HG03159 (cell line): ENCODE data around the gene CDON.

ENCODE experiments used
- ATAC-seq: cut with Tn5 transposase; IDR thresholded peaks from one replicate; pipeline ENCODE4 v1.9.1; 2021; ENCODE audit warnings: mild to moderate bottlenecking, moderate library complexity; ENCODE audit not compliant: unreplicated experiment

CDON gene

DNA sequence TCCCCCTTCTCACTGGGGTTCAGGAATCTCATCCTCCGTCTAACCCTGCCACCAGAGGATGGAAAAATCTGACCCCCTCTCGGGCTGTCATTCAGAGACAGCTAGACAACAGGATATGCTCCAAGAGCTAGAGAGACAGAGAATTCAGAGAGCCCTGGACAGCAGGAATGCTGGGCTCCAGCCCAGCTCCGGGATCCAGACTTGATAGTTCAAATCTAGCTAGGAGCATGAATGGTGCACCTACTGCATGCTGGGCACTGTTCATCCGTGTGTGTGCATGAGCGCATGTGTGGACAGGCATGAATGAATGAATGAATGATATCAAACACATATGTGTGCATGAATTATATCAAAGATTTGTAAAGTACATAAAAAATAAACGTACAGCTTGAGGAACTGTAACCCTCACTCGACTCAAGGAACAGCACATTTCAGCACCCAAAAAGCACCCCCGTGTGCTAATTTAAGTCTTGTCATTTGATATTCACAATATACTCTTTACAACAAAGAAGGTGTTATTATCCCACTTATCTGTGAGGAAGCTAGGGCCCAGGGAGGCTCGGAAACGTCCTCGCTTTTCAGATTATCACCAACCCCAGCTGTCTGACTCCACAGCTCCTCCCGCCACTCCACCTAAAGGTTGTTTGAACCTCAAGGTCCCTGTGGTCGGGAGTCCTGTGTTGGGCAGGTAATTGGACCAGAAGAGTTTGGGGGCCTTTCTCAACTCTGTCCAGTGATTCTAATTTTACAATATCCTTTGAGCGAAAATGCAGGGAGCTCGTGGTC lies 117.5 kb downstream of the CDON start:
- ATAC-seq: no peak

DNA sequence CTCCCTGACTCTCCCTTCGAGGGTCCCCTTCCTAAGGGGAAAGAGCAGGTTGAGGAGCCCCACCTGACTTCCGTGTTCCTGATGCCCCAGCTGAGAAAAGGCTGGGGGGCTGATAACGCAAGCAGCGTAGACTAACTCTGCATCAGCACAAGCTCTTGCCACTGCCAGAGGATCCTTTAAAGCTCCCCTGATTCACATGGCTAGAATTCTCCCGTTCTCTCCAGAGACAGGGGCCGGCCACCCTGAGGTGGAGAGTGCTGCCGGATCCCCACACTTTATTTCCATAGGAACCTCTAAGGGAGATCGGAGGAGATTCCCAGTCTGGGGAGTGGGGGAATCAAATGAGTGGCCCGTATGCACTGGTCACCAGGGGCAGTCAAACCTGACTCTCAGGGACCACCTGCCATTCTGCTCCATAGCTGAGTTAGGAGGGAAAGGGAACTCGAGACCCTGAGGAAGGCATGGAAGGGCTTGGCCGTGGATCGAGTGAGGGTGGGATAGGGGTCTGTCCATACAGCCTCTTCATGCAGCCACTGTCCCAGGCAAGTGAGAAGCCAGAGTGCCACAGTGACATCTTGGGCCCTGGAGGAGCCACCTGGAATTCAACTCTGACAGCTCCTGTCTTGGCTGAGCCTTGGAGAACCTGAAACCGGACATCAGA lies 118.2 kb downstream of the CDON start:
- no peak for ATAC-seq

DNA sequence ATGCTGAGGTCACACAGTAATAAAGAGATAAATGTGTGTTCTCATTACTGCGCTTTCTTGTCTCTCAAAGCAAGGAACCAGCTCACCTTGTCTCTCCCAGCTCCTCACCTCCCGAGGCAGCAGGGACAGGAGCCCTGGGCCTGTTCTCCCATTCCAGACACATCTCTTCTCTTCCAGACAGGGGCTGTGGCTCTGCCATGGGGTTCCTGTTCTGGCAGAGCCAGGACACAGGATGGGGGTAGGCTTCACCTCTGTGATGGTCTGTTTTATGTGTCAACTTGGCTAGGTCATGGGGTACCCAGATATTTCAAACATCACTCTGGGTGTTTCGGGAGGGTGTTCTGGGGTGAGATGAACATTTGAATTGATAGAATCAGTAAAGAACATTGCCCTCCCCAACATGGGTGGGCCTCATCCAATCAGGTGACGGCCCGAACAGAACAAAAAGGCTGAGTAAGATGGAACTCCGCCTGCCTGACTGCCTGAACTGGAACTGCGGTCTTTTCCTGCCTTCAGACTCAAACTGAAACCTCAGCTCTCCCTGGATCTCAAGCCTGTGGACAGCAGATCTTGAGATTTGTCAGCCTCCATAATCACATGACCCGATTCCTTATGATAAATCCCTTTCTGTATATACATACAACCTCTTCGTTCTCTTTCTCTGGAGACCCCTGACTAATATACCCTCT lies 118.9 kb downstream of the CDON start:
- ATAC-seq: no peak

DNA sequence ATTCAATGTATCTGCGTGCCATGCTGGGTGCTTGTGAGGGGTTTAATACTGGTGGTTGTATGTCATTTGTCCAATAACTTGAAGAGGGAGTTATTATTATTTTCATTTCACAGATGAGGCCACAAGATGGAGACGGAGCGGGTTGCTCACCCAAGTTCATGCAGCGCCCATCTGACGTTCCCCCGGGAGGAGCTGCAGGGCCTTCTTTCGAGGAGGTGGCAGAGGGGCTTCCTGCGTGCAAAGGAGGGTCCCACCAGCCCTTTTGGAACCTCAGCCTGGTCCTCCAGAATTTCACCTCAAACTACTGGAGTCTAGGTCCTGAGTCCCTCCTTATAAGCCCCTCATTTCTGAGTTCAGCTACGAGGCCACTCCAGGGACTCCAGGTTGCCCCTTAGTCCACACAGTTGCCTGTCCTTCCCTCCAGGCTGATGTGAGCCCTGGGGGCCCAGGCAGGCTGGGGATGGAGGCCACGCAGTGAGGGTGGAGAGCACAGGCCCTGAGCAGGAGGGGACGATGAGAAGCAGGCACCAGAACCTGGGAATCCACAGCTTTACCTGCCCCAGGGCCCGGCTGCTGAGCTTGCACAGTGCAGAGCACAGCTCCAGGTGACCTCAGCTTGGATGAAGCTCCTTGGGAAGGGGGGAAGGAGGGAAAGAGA lies 119.8 kb downstream of the CDON start:
- ATAC-seq: no peak

DNA sequence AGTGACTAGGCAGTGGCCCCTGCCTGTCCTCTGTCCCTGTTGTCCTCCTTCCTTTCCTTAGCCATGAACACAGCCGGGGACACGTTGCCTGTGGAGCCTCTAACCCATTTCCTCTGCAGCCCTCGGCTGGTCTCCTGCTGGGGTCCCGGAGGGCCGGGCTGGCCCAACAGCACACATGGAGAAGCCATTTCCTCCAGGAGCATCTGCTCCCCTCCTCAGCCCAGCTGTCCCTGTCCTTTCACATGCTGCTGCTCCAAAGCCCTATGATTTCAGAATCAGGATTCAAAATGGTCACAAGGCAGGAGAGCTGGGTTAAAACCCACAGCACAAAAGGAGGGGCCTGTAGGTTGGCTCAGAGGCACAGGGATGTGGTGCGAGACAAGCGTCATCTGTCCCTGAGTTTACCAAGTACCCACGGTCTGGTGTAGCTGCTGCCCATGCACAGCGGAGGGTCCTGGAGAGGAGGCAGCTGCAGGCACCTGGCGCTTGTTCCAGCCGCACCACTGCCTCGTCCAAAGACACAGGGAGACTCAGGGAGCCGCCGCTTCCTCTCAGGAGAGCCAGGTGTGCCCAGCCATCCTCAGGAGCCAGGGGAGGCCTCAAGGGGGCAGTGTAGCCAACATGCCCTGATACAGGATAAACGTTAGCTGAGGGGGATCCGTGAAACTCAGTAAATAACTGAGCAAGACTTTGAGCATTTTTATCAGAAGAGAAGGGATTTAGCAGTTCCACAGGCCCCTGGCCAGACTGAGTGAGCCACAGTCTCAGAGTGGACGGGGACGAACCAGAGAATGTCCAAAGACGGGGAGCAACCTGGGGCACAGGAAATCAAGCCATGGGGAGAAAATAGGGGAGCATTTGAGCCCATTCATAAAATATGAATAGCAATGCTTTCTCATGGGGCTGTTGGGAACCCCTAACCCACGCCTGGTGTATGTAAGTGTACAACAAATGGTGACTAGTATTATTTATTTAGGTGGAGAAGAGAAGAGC lies 120.8 kb downstream of the CDON start:
- no peak for ATAC-seq

DNA sequence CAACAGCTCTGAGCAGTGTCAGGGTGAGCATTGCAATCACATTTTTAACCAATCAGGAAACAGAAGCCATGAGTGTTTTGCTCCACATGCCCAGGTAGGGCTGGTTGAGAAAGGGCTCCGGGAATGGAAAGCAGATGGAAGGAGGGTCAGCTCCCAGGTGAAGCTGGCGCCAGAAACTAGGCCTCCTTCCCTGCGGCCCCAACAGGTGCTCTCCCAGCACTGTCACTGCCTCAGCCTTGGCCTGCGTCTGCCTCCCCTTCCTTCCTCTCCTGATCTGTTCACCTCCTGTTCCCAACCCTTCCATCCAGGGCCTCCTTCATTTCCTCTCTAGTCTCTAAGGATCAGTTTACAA lies 121.4 kb downstream of the CDON start:
- no peak for ATAC-seq

DNA sequence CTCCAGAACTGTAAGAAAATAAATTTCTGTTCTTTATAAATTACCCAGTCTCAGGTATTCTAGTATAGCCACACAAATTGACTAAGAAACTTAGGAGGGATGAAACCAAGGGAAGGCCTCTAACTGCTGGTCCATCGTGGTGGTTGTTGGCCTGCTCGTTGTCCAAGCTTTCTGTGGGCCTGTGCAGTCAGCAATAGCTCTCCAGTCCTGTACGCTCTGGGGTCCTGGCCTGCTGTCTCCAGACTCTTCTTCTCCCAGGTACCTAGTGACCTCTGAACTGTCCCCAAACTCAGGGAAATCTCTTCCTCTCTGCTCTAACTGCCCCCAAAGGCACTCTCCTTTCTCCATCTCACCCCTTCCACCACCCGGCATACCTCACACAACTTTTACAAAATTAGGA lies 122.5 kb downstream of the CDON start:
- no peak for ATAC-seq

DNA sequence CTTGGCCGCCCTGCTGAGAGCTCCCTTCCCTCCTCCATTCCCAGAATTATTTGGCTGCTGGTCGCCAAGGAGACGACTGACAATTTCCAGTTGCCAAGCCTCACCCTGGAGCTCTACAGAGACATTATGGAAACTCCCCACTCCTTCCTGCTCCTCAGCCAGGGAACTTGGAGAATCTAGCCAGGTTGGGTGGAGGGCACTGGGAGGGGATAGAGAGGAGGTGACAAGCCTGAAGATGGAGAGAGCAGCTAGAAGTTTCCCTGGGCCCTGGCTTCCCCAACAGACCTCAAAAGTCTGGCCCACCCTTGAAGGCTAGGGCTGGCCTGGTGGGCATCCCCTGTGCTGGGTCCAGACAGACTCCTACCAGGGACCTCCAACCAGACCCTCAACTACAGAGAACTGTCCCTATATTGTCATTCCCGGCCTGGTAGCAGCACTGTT lies 123.6 kb downstream of the CDON start:
- ATAC-seq: no peak

DNA sequence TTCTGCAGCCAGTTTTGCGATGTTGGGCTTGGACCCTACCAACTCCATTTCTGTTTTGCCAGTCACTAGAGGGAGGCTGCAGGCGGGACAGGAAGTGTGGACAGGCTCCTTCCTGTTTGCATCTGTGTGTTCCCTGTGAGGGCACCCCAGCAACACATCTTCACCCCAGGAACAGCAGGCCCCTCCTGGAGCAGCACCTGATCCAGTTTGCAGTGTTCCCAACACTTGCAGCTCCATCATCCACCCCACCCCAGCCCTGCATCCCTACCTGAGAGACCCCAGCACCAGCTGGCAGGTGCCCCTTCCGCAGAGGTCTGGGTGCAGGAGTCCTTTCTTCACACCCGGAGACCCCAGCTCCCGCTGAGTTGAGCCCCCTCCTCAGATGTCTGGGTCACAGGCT lies 124.2 kb downstream of the CDON start:
- no peak for ATAC-seq

DNA sequence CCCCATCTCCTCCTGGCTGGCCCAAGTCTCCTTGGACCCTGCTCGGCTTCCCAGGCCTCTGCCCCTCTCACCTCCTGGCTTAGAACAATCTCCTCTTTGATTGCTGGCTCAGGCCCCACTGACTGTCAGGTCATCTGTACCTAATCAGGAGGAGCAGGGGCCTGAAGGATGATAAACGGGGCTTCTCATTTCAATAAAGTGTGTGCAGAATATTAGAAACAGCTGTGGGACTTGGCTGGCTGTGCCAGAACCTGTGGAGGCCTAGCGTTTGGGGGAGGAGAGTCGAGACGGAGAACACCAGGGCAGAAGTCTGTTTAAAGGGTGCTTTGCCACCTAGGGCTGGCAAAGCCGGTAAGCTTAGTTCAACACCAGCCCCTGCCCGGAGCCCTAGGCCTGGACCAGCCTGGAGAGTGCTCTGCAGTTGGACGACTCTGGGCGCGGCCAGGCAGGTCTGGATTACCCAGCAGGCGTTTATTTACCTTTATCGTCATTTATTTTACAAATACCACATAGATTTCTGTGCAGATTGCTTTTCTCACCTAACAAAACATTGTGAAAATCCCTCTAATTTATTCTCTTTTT lies 127.0 kb downstream of the CDON start:
- no peak for ATAC-seq

DNA sequence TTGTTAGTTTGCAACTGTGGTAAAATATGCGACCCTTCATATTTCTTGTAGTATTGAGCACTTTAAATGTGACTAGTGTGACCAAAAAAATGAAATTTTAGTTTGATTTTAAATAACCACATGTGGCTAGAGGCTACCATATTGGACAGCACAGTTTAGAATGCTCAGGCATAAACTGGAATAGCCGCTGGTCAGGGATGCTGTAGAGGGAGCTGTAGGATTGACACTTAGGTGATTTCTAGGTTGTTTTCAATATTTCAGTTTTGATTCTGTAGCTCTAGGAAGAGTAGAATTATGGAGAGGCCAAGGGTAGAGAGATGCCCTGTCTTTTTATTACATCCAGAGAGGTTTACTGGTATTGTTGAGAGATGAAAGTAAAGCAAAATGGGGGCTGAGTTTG lies 127.6 kb downstream of the CDON start:
- no peak for ATAC-seq

DNA sequence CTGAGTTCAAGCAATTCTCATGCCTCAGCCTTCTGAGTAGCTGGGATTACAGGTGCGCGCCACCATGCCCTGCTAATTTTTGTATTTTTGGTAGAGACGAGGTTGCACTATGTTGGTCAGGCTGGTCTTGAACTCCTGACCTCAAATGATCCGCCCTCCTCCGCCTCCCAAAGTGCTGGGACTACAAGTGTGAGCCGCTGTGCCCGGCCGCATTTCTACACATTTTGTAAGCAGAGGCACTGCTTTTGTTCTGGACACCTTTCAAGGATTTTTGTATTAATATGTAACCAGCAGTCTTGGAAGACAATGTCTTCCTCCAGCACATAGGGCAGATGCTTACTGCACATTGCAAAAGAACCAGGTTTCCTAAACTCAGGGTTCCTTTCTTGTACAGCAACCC lies 128.2 kb downstream of the CDON start:
- no peak for ATAC-seq

DNA sequence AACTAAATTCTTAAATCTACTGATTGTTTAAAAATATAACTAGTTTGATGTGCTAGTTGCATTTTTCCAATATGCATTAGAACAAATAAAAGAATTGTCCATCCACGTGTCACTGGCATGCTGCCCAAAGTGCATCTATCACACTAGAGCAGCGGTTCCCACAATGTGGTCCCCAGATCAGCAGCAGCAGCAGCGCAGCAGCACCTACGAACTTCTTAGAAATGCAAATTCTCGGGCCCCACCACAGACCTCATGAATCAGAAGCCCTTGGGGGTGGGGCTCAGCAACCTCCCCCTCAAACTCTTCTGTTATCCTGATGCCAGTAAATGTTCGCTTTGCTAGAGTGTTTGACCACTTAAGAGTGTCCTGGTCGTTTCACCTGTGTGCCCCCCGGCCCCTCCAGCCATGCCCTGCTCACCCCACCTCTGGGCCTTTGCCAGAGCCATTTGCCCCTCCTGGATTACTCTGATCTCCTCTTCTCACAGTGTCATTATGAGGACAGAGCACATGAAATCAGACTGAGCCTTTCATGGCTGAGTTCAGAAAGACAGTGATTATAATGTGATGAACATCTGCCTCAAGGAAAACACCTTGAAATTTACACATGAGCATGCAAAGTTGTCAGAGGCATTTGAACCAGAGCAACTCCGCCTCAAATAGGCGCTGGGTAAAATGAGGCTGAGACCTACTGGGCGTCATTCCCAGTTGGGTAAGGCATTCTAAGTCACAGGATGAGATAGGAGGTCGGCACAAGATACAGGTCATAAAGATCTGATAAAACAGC lies 129.4 kb downstream of the CDON start:
- no peak for ATAC-seq

DNA sequence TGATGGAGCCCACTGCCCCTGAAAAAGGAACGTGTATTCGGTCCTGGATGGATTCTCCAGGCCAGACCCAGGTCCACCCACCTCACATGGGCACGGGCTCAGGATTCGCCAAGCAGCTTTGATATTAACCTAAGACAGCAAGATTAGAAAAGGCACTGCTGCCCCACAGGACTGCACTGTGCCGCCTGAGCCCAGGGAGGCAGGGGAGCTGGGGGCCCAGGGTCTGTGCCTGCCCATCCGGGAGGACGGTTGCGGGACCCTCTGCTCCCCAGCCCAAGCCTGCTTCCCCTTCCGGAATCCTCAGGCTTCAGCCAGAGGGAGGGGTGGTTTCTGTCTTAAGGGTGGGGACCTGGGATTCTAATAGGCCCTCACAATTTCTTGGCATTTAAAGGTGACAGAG lies 130.4 kb downstream of the CDON start:
- ATAC-seq: no peak

DNA sequence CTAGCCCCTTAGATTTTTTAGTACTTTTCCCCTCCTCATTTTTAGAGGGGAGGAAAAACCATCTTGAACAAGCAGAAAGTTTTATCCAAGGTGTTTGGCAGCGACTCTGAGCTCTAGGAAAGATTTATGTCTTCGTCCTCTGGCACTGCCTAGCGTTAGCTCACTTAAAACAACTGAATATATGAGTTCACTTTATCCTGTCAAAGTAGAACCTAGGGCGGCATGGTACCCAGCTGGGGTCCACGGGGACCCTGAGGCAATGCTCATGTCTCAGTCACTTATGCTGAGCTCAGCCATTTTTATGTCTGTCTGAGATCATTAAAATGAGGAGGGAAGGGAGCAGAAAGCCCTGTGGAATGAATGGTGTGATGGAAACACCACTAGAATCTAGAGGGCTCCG lies 131.0 kb downstream of the CDON start:
- no peak for ATAC-seq

DNA sequence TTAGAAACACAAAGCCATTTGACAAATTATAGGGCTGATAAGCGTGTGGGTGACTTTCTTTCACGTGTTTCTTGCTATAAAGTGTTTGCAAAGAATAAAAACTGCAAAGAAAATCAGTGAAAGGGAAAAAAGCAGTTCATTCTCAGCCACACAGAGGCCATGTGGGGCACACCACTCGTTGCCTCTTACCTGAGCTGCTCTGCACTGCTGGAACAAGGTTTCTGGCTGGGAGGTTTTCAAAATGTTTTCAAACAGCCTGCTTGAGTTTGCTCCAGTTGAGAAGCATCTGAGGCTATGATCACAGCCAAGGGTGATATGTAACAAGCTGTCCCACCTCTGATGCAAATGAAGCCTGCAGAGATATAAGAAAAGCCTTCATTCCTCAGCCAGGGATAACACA lies 131.6 kb downstream of the CDON start:
- ATAC-seq: no peak

DNA sequence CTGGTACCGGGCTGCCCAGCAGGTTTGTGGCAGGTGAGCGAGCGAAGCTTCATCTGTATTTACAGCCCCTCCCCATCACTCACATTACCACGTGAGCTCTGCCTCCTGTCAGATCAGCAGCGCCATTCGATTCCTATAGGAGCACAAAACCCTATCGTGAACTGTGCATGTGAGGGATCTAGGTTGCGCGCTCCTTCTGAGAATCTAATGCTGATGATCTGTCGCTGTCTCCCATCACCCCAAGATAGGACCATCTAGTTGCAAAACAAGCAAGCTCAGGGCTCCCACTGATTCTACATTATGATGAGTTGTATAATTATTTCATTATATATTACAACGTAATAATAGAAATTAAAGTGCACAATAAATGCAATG lies 132.6 kb downstream of the CDON start:
- no peak for ATAC-seq

DNA sequence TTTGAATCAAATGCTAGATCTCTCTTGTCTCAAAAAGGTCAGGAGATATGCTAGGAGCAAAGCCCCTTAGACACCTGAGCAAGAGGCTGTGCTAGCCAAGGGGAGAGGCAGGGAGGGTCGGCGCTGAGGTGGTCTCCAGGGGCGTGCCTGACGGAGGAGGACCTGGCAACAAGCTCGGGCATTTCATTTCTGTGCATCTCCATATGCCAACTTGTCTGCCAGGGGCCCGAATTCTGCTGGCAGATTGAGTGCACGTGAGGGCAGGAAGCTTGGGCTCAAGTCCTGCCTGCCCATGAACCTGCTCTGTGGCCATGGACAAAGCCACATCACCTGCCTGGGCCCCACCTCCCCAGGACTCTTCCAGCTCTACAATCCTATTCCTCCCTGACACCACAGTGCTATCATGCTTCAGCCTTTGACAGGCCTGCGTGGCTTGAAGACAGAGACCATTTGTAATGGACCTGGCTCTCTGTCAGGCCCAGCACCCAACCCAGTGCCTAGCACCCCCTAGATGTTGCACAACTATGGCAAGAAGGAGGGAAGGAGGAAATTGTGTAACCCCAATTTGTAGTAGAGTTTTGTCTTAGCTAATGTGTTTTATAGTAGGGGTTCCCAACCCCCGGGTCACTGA lies 133.1 kb downstream of the CDON start:
- ATAC-seq: no peak

DNA sequence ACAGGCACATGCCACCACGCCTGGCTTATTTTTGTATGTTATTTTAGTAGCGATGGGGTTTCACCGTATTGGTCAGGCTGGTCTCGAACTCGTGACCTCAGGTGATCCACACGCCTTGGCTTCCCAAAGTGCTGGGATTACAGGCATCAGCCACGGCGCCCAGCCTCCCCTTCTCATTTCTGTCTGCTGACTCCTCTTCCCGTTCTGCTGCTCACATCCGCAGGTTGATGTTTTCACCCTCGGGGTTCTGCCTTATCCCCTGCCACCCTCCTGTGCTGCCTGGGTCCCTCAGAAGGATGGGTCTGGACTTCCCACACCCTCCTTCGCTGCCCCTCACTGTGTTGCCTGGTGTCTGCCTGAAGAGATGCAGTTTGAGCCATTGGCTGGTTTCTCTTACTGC lies 136.0 kb downstream of the CDON start:
- no peak for ATAC-seq
